ENCODE results near the gene WNT7A.

DNA sequence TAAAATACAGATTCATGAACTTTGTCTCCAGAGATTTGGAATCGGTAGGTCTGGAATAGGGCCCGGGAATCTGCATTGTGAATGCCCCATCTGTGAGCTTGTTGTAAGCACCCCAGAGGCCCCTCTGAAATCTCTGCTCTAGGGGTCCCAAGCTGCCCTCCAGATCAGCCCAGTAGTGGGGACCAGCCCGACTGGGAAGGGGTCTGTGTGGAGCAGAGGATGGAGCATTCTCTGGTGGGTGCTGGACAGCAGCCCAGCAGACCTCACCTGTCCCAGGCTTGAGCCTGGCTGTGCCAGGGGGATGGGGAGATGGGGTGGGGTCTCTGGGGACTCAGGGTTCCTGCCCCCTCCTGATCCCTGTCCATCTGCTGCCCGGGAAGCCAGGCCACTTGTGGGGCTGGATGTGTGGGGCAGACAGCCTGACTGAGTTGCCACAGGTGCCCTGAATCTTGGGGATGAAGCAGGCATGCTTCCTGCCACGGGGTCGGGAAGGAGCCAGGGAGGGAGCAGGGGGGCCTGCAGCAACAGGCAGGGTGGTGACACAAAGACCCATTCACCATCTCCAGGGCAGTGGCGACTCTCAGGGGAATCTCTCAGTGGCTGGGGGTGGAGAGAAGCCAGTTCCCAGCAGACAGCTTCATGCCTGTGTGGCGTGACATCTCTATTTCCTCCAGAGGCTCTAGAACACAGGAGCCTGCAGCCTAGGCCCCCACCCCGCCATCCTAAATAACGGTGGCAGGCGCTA lies 99.3 kb downstream of the WNT7A start:
- TF ChIP-seq, protein P1, sequence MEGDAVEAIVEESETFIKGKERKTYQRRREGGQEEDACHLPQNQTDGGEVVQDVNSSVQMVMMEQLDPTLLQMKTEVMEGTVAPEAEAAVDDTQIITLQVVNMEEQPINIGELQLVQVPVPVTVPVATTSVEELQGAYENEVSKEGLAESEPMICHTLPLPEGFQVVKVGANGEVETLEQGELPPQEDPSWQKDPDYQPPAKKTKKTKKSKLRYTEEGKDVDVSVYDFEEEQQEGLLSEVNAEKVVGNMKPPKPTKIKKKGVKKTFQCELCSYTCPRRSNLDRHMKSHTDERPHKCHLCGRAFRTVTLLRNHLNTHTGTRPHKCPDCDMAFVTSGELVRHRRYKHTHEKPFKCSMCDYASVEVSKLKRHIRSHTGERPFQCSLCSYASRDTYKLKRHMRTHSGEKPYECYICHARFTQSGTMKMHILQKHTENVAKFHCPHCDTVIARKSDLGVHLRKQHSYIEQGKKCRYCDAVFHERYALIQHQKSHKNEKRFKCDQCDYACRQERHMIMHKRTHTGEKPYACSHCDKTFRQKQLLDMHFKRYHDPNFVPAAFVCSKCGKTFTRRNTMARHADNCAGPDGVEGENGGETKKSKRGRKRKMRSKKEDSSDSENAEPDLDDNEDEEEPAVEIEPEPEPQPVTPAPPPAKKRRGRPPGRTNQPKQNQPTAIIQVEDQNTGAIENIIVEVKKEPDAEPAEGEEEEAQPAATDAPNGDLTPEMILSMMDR (IDR thresholded peaks at IDR 0.05), result no peak
- no peak for TF ChIP-seq POLR2A (IDR thresholded peaks at IDR 0.05)
